Measurements from ENCODE around the gene RHBDL2.
"Not testable (repeated sequence)": the region's sequence is repeated elsewhere in the genome, so short reads cannot be mapped to it uniquely, and the experiment has no call there.

RHBDL2 gene

DNA sequence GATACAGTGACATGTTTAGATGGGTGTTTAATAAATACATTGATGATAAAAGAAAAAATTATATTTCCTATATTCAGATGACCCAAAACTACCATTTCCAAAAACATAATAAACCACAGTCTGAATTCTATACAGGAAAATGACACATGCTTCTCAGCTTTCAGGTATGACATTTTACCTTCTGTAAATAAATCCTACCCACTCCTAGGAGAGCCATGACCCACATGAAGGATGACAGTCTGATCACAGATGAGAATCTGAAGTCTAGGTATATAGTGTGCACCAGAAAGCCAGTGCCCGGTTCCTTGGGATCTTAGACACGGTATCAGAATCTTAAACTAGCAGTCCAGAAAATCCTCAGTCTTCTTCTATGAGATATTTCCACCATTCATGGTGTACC, 56.5 kb downstream of the RHBDL2 start:
- FAIRE-seq (no peak), DNase-seq (ENCODE audit: insufficient read length, low spot score) (no peak)

DNA sequence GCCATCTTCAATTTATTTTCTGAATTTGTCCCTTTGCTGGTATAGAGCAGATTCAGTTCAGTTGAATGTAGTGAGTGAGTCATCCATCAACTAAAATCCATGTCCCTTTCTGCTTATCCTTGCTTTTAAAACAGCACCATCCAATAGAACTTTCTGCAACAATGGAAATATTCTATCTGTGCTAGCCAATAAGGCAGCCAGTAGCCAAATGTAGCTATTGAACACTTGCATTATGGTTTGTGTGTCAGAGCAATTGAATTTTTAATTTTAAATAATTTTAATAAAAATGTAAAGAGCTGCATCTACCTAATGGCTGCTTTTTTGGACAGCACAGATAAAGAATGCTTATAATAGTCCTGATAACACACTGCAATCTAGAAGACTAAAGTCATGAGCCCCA, 60.1 kb downstream of the RHBDL2 start, which contains the start of gene GJA9:
Gene GJA9, minus strand, starts transcription at position 101 of the 400 bp plus-strand sequence. CDS start 5,489 bp downstream, outside the sequence.
- FAIRE-seq: no peak
- DNase-seq (ENCODE audit: insufficient read length, low spot score): no peak

DNA sequence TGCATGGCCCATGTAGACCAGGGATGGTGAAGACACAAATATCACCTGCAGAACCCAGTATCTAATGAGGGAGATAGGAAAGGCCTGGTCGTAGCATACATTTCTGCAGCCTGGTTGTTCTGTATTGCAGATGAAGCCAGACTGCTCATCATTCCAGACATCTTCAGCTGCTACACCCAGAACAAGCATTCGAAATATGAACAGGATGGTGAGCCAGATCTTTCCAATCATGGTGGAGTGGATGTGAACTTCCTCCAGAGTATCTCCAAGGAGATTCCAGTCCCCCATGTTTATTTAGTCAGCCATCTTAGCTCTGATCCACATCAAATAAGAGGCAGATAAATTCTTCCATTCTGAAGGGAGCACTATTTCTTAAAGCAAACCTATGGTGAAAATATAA, 65.8 kb downstream of the RHBDL2 start:
- DNase-seq (ENCODE audit: insufficient read length, low spot score) (no peak), FAIRE-seq (no peak)

DNA sequence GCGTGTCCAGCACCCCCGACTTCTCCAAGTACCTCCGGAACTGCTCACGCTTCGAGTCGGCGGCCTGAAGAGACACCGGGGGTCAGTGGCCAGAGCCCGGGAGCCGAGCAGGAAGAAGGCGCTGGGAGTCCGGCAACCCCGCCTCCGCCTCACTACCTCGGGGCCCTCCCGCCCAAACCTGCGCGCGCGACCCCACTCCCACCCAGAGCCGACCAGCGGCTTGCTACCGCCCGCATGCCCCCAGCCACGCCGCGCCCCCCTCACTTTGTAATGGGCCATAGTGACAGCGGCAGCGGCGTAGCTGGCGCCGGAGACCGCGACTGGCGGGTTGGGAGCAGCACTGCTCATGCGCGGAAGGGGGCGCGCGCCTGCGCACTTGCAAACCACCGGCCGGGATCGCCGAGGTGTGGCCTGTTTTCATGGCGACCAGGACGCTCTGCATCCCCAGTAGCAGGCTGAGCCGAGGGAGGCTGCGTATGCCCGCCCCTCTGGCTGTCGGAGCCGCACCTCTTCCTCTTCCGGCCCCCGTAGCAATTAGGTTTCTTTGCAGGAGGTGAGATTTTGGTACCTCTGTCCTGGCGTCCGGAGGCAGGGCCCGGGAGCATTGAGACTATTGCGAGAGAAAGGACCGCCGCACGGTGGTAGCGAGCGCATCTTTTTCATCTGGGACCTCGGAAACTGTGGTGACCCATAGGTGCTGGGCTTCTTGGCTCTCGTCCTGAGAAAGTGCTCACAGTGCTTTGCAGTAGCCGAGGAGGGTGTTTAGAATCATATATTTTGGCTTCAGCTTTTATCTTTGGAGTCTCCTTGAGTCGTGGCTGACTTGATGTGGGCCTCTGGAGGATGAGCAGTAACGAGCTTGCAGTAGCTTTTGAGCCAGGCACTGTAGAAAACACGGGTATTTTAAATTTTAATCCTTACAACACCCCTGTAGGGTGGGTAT, 68.3 kb downstream of the RHBDL2 start, which contains the start of gene MYCBP:
Gene MYCBP, minus strand, starts transcription at position 322 of the 943 bp plus-strand sequence. Its CDS starts 43 bp downstream, at position 279.
- DNase-seq (ENCODE audit: insufficient read length, low spot score) (peak; percentile 98), FAIRE-seq (peak; percentile 94)

DNA sequence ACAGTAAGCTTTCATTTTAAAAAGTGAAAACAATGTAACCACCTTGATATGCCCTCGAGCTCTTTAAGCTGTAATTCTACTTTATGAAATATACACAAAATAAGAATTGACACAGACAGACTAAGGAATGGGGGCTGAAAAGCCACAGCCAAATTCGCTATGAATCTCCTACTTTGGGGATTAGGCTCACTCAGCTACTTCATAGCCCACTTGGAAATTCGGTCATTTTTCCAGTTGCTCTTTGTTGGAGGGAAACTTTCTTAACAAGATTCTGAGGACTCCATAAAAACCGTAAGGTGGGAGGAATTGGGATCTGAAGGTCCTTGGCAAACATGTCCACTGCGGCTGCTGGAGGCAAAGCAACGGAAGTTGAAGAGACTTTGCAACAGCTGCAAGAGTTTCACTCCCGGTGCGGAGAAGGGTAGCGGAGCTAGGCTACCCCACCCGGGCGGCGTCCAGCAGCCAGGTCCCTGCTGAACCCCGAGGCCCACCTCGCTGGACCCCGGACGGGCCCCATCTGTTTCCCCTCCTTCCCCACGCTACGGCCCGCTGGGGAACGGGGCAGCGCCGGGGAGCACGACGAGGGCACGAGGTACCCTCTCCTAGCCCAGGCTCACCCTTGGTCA, 69.1 kb downstream of the RHBDL2 start:
- DNase-seq (ENCODE audit: insufficient read length, low spot score) (no peak), FAIRE-seq (no peak)

DNA sequence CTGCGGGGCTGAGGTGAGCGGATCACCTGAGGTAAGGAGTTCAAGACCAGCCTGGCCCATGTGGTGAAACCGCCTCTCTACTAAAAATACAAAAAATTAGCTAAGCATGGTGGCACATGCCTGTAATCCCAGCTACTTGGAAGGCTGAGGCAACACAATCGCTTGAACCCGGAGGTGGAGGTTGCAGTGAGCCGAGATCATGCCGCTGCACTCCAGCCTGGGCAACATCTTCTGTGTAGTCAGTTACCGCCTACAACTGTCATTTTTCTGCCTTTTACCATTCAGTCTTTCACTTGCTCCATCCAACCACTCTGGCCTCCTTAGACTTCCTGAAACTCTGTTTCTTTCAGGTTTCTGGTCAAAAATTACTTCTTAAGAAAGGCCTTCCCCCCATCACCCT, 70.6 kb downstream of the RHBDL2 start:
- FAIRE-seq (no peak), DNase-seq (ENCODE audit: insufficient read length, low spot score) (no peak)

DNA sequence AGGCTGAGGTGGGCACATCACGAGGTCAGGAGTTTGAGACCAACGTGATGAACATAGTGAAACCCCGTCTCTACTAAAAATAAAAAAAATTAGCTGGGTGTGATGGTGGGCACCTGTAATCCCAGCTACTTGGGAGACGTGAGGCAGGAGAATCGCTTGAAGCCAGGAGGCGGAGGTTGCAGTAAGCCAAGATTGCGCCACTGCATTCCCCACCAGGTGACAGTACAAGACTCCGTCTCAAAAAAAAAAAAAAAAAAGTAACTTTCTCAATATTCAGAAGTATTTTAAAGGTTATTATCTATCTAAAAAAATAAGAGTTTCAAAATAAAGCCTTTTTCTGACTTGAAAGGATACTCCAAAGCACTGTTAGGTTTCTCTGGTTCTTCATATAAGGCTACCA, 74.4 kb downstream of the RHBDL2 start:
- DNase-seq (ENCODE audit: insufficient read length, low spot score) (no peak), FAIRE-seq (no peak)

DNA sequence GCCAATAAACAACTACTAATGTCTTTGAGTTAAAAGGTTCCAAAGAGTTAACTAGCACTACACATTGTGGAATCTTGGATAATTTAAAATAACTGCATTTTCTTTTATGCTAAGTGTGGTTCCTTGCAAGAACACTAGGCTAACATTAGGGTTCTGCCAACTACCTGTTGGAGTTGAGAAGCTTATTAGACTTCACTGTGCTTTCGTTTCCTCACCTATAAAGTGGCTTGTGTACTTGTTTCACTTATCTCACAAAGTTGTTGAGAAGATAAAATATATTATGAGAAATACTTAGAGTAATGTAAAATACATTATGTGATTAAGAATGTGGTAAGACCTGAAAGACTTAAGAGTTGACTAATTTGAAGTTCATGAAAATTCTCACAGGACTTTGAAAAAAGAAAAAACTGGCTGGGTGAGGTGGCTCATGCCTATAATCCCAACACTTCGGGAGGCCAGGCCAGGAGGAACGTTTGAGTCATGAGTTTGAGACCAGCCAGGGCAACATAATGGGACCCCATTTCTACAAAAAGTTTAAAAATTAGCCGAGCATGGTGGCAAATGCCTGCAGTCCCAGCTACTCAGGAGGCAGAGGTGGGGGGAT, 76.4 kb downstream of the RHBDL2 start:
- DNase-seq (ENCODE audit: insufficient read length, low spot score) (no peak), FAIRE-seq (no peak)

DNA sequence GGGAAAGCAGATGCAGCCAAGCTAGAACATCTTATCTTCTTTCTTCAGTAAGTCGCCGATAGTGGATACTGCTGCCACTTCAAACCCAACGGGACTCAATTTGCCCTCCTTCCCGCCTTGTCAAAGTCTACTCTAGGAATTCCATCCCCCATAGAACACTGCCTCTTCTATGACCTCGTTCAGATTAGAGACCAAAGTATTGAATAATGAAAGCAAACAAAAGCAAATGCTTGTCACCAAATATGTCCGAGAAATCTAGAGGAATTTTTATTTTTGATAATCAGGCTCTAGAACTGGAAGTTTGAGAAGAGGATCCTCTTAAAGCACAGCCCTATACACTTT, 81.2 kb downstream of the RHBDL2 start:
- no peak for DNase-seq (ENCODE audit: insufficient read length, low spot score)
- no peak for FAIRE-seq

DNA sequence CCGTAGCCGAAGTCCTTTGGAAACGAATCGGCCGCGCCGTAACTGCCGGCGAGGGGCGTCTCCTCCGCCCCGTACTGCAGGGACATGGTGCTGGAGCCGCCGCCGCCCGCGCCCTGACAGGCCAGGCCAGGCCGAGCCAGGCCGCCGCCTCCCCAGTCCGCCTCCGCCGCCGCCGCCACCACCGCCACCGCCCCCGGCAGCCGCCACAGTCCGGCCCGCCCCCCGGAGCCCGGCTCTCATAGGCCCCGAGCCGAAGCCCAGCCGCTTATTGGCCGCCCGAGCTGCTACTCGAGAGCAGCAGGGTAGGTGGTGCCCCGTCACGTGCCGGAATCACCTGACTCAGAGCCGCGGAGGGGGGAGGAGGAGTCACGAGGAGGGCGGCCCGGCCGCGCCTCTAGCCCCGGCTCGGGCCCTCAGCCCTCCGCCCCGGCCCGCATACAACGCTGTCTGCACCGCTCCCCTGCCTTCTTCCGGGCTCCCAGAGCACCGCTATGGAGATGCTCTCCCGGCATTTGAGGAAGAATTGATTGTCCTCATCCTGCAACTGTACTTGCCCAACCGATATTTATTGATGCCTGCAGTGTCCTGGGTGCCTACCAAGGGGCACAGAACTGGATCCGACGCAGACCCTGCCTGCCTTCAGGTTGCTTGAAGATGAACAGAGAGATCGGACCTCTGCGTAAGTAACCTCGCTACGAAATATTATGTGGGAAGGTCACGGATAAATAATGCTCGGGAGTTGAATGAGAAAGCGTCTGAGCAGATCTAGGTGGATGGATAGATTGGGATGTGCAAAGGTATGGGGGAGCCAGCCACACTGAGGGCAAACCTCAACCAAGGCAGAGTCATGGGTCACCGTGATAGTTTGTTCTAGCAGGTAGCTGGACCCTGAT, 81.8 kb downstream of the RHBDL2 start, which contains the start of gene RRAGC:
Gene RRAGC, minus strand, starts transcription at position 212 of the 893 bp plus-strand sequence. Its CDS starts 126 bp downstream, at position 86.
- FAIRE-seq: peak; percentile 28

DNA sequence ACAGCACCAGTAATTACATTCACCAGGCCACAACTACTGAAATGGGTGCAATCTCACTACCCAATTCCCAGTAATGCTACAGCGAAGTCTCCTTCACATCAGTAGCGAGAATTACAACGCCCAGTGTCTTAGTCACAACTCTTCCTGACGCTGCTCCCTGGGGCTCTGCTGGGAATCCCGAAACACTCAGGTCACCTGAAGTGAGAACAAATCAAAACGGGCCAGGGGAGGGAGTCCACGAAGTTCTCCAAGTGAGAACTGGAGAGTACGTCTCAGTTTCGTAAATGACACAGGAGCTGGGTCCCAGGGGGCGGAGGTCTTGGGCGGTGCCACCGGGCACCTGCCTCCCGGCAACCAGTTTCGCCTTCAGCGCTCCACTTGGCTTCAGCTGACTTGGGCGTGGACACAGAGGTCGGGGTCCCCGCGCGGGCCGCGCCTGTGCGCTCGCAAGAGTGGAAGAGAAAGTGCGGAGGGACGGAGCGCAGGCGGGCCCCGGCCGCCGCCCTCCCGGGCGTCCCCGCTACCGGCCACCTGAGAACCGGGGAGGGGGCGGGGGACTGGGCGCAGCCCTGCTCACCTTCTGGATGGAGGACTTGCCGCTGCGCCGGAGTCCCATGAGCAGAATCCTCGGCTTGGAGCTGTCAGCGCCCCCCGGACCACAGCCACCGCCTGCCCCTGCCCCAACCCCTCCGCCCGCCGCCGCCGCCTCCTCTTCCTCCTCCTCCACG, 82.6 kb downstream of the RHBDL2 start:
- peak; percentile 41 for DNase-seq (ENCODE audit: insufficient read length, low spot score)

More for the DNA sequence above, 81.8 kb downstream of the RHBDL2 start, which contains the start of gene RRAGC:
- DNase-seq (ENCODE audit: insufficient read length, low spot score): peak; percentile 99

DNA sequence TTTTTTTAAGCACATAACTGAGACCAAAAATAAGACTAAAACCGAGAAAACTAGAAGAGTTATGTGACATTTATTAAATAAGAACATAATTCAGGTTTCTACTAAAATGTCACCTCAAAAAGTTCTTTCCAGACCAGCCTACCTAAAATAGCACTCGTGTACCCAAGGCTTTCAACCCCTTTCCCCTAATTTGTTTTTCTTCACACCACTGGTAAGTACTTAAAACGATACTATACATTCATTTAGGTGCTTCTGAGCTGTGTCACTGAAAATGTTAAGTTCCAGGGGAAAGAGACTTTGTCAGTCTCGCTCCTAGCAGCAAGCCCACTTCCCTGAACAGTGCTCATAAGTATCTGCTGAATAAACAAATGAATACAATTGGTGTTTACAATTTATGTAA, 88.8 kb downstream of the RHBDL2 start:
- DNase-seq (ENCODE audit: insufficient read length, low spot score): no peak
- no peak for FAIRE-seq

More for the DNA sequence above, 82.6 kb downstream of the RHBDL2 start:
- no peak for FAIRE-seq

DNA sequence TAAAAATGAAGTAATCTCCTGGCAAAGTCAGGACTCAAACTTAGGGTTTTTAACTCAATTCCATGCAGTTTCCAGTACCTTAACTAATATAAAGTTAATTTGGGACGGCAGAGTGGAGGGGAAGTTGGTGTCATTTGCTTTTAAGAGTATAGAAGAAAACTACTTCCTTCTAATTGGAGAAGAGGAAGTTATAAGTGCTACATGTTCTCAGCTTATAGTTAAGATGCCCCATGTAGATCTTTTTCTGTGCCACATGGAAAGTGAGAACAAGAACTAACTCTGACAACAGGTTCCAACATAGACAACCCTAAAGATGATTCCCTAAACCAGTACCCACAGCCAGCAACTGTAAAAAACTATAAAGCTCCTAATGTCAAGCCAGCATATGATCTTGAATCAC, 93.6 kb downstream of the RHBDL2 start:
- DNase-seq (ENCODE audit: insufficient read length, low spot score) (no peak), FAIRE-seq (no peak)

DNA sequence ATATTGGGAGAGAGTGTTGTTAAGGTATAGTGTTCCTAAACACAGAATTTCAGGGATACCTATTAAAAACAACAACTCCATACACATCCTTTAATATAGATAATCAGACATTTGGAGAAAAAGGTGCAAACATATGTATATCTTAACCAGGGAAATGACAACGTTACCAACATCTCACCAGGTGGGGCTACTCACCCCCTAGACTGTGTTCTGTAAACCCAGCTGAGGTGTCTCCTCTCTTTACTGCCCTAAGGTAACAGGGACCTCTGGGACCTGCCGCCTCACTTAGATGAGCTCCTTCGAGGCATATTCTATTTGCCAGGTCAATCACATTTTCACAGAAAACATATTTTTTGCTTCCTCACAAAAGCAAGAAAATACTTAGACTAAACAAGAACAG, 95.4 kb downstream of the RHBDL2 start:
- FAIRE-seq: no peak
- no peak for DNase-seq (ENCODE audit: insufficient read length, low spot score)

DNA sequence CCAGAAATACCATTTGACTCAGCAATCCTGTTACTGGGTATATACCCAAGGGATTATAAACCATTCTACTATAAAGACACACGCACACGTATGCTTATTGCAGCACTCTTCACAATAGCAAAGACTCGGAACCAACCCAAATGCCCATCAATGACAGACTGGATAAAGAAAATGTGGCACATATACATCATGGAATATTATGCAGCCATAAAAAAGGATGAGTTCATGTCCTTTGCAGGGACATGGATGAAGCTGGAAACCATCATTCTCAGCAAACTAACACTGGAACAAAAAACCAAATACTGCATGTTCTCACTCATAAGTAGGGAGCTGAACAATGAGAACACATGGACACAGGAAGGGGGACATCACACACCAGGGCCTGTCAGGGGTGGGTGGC, 96.5 kb downstream of the RHBDL2 start:
- not testable (repeated sequence) for DNase-seq (ENCODE audit: insufficient read length, low spot score); FAIRE-seq

DNA sequence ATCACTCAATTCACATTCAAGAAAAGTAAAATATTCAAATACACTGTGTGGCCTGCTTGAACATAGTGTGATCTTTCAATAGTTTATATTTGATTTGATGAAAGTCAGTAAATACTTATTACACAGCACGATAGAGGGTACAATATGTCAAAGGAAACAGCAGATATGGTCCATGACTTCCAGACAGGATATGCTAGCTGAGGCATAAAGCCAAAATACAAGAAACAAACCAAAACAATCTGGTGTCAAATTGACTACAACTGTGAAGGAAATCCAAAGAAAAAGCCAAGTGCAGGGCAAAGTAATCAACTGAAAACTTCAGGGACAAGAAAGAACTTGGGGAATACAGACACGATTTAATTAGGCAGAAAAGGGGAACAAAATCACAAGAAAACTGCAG, 101.3 kb downstream of the RHBDL2 start:
- DNase-seq (ENCODE audit: insufficient read length, low spot score): no peak

DNA sequence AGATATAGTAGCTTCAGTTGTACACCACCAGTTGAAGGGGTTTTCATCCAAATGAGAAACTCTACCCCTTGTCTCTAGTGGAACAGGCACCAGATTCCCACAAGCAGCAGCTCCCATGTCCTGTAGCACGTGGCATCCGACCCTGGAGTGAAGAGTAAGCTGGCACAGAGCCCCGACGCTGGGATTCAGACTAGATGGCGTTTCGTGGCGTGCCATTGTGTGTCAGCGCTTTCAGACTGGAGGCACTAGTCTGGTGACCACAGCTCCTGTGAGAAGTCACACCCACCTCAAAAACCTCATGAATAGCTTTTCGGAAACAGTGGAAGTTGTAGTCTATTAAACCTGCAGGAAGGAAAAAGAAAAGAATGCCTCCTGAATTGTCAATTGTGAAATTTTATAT, 102.3 kb downstream of the RHBDL2 start:
- DNase-seq (ENCODE audit: insufficient read length, low spot score) (no peak), FAIRE-seq (no peak)

More for the DNA sequence above, 101.3 kb downstream of the RHBDL2 start:
- no peak for FAIRE-seq

DNA sequence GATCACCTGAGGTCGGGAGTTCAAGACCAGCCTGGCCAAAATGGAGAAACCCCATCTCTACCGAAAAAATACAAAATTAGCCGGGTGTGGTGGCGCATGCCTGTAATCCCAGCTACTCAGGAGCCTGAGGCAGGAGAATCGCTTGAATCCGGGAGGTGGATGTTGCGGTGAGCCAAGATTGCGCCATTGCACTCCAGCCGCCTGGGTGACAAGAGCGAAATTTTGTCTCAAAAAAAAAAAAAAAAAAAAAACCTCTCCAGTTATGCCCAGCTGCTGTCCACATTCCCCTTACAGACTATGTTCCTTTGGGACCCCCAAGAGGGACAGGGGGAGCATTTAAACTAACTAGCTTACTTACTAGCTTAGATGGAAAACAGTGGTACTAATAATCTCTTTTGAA, 105.3 kb downstream of the RHBDL2 start:
- not testable (repeated sequence) for DNase-seq (ENCODE audit: insufficient read length, low spot score); FAIRE-seq
